Measurements from ENCODE around the gene CPNE8. TPM values are rescaled to one million over a fixed set of nuclear protein-coding genes. Genes with fewer than 3 reads are reported as not detected.
A peak's percentile ranks its signal among the peaks of the same experiment; 100 is the strongest.

Gene CPNE8
- total and polyA plus RNA-seq, 9 donors = 6.2 to 11.7 (median 8.5) TPM

DNA sequence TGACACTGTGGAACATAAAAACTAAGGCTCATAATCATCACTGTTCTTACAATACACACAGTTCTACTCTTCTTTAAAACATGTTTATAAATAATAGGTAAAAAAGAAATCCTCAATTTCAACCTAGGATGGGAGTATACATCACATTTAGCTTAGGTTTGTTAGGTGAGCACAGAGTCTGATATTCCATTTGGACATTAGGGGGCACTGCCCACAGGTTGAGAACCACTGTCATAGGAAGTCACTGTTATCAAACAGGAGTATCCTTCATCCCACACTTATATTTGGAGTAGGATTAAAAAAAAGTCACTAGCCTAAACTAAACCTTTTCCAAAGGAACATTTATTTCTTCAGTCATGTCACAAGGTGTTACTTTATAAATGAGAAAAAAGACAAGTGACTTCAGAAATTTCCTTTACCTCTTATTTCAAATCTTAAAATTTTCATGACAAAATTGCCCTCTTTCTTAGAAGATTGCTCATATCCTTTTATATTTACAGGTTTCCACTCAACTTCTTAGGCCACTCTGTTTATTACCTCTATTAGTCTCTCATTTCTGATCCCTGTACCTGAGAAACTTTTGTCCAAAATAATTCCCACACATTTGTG lies 240.6 kb downstream of the CPNE8 start:
- H3K4me1 ChIP-seq (ENCODE audit: control insufficient read depth, insufficient read depth, low read length) = no peaks in the 10 kb centered on the region
- no peak overlapping the region for H3K27ac ChIP-seq (ENCODE audit: low read length)
- H3K4me3 ChIP-seq (ENCODE audit: low read length) = no peak overlapping the region
- peaks cover 5% of the 10 kb centered on the region for H3K9me3 ChIP-seq (replicated peaks; ENCODE audit: control insufficient read depth, low read depth, low read length)
- DNase-seq = peak; percentile 6
- no peaks in the 10 kb centered on the region for H3K27me3 ChIP-seq (ENCODE audit: control insufficient read depth, insufficient read depth, low read length)
- no peaks in the 10 kb centered on the region for H3K36me3 ChIP-seq (ENCODE audit: control insufficient read depth, insufficient read depth, low read length)

DNA sequence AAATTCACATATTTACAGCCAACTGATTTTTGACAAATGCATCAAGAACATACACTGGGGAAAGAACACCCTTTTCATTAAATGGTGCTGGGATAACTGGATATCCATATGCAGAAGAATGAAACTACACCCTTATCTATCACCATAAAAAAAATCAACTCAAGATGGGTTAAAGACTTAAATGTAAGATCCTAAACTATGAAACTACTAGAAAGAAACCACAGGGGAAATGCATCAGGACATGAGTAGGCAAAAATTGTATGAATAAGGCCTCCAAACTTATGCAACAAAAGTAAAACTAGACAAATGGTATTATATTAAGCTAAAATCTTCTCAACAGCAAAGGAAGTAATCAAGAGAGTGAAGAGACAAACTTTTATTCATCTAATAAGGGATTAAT lies 242.6 kb downstream of the CPNE8 start:
- DNase-seq = no peak
- Histone ChIP-seq H3K4me1 (ENCODE audit: control insufficient read depth, insufficient read depth, low read length) (no peaks in the 10 kb centered on the region), H3K9me3 (replicated peaks; ENCODE audit: control insufficient read depth, low read depth, low read length) (peaks cover 5% of the 10 kb centered on the region), H3K4me3 (ENCODE audit: low read length) (no peak overlapping the region), H3K27me3 (ENCODE audit: control insufficient read depth, insufficient read depth, low read length) (no peaks in the 10 kb centered on the region), H3K36me3 (ENCODE audit: control insufficient read depth, insufficient read depth, low read length) (no peaks in the 10 kb centered on the region), H3K27ac (ENCODE audit: low read length) (no peak overlapping the region)

DNA sequence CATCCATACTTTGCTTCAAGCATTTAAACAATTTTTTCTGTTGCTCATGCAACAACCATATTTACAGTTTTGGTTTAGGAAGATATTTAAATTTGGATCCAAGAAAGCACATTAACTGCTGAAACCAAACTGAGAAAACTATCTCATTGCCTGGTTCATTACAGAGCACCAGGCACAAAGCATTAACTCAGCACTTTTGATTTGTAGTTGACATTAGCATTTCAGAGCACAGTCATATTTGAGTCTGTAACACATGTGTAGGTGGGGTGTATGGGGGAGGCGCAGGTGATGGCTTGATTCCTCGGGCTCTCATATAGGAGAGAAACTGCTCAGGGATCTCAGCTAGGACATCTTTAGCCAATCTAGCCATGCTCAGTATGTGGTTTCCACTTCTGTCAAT lies 251.7 kb downstream of the CPNE8 start:
- Histone ChIP-seq H3K36me3 (ENCODE audit: control insufficient read depth, insufficient read depth, low read length) (no peaks in the 10 kb centered on the region), H3K27me3 (ENCODE audit: control insufficient read depth, insufficient read depth, low read length) (no peaks in the 10 kb centered on the region), H3K4me1 (ENCODE audit: control insufficient read depth, insufficient read depth, low read length) (no peaks in the 10 kb centered on the region), H3K4me3 (ENCODE audit: low read length) (no peak overlapping the region), H3K27ac (ENCODE audit: low read length) (no peak overlapping the region), H3K9me3 (replicated peaks; ENCODE audit: control insufficient read depth, low read depth, low read length) (no peaks in the 10 kb centered on the region)
- WGBS (ENCODE audit: insufficient coverage) = 40% methylated on average over 1 of the region's 2 CpGs
- DNase-seq = no peak

DNA sequence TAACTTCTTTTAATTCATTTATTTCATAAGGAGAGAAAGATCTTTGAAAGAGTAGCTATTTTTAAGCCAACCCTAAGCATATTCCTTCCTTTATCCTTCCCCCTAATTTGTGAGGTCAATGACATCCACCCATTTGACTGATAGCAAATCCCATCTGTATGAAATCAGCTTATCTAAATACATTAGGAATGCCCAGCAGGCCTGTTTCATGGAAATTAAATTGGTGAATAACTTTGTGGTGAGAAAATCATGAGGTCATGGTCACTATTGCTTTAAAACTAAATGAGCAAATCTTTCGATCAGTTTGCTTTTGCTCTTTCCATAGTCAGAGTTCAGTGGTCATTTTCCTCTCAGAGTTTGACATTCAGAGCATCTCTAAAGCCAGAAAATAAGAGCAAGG lies 256.6 kb downstream of the CPNE8 start:
- WGBS (ENCODE audit: insufficient coverage) = 33% methylated on average over 1 of the region's 1 CpG
- no peak for DNase-seq
- H3K27me3 ChIP-seq (ENCODE audit: control insufficient read depth, insufficient read depth, low read length) = no peaks in the 10 kb centered on the region

DNA sequence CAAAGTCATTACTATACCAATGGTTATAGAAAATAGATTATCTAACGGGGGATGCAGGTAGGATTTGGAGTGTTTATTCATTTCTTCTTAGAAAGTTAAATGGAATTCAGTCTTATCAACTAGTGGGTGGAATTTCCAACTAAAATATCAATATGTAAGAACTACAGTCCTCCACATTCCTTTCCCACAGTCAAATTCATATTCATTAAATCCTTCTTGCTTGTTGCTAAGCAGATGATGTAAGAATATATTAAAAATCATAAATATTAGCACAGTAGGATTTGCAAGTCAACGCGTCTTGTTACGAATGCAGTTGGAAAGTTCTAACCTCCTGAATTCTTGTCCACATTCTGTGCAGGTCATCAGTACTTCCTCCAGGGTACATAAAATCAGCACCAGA lies 259.2 kb downstream of the CPNE8 start:
- WGBS (ENCODE audit: insufficient coverage) = no CpG with 5 or more reads among the region's 4 CpGs
- Histone ChIP-seq H3K4me3 (ENCODE audit: low read length) (no peak overlapping the region), H3K27me3 (ENCODE audit: control insufficient read depth, insufficient read depth, low read length) (no peaks in the 10 kb centered on the region), H3K27ac (ENCODE audit: low read length) (no peak overlapping the region), H3K4me1 (ENCODE audit: control insufficient read depth, insufficient read depth, low read length) (no peaks in the 10 kb centered on the region), H3K36me3 (ENCODE audit: control insufficient read depth, insufficient read depth, low read length) (no peaks in the 10 kb centered on the region), H3K9me3 (replicated peaks; ENCODE audit: control insufficient read depth, low read depth, low read length) (peaks cover 4% of the 10 kb centered on the region)
- DNase-seq = no peak

More for the DNA sequence above, 256.6 kb downstream of the CPNE8 start:
- Histone ChIP-seq H3K27ac (ENCODE audit: low read length) (no peak overlapping the region), H3K4me1 (ENCODE audit: control insufficient read depth, insufficient read depth, low read length) (no peaks in the 10 kb centered on the region), H3K4me3 (ENCODE audit: low read length) (no peak overlapping the region), H3K36me3 (ENCODE audit: control insufficient read depth, insufficient read depth, low read length) (no peaks in the 10 kb centered on the region), H3K9me3 (replicated peaks; ENCODE audit: control insufficient read depth, low read depth, low read length) (no peaks in the 10 kb centered on the region)

DNA sequence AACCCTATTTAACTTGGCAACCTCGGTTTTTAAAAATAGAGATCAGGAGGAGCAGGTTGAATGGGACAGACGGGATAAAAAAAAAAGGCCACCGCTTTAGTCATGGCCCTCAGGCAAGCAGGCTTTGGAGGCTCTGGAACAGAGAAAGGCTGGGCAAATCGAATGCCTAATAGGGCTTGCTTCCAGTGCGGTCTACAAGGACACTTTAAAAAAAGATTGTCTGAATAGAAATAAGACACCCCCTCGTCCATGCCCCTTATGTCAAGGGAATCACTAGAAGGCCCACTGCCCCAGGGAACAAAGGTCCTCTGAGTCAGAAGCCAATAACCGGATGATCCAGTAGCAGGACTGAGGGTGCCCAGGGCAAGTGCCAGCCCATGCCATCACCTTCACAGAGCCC lies 265.8 kb downstream of the CPNE8 start:
- 79% methylated on average over 4 of the region's 7 CpGs for WGBS (ENCODE audit: insufficient coverage)
- peaks cover 4% of the 10 kb centered on the region for H3K9me3 ChIP-seq (replicated peaks; ENCODE audit: control insufficient read depth, low read depth, low read length)
- H3K36me3 ChIP-seq (ENCODE audit: control insufficient read depth, insufficient read depth, low read length) = no peaks in the 10 kb centered on the region
- no peak for DNase-seq
- no peaks in the 10 kb centered on the region for H3K27me3 ChIP-seq (ENCODE audit: control insufficient read depth, insufficient read depth, low read length)
- H3K4me1 ChIP-seq (ENCODE audit: control insufficient read depth, insufficient read depth, low read length) = no peaks in the 10 kb centered on the region
- H3K4me3 ChIP-seq (ENCODE audit: low read length) = no peak overlapping the region
- H3K27ac ChIP-seq (ENCODE audit: low read length) = no peak overlapping the region

DNA sequence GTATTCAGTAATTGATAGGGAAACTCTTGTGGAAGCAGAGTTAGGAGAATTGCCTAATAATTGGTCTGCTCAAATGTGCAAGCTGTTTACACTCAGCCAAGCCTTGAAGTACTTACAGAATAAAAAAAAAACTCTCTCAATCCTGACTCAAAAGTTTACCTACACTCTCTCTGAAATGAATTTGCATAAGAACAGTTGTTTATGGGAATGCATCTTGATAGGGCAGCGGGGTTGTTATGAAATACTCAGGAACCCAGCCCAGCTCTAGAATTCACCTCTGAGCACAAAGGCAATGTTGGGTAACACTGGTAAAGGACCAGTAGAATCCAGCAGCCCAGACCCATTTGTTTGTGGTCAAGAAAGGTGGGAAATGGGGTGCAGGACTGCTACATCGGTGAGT lies 267.0 kb downstream of the CPNE8 start:
- no peak overlapping the region for H3K27ac ChIP-seq (ENCODE audit: low read length)
- H3K4me1 ChIP-seq (ENCODE audit: control insufficient read depth, insufficient read depth, low read length) = no peaks in the 10 kb centered on the region
- DNase-seq = no peak
- no peaks in the 10 kb centered on the region for H3K27me3 ChIP-seq (ENCODE audit: control insufficient read depth, insufficient read depth, low read length)
- H3K9me3 ChIP-seq (replicated peaks; ENCODE audit: control insufficient read depth, low read depth, low read length) = peaks cover 4% of the 10 kb centered on the region
- no peak overlapping the region for H3K4me3 ChIP-seq (ENCODE audit: low read length)
- H3K36me3 ChIP-seq (ENCODE audit: control insufficient read depth, insufficient read depth, low read length) = no peaks in the 10 kb centered on the region
- WGBS (ENCODE audit: insufficient coverage) = 67% methylated on average over 1 of the region's 2 CpGs

DNA sequence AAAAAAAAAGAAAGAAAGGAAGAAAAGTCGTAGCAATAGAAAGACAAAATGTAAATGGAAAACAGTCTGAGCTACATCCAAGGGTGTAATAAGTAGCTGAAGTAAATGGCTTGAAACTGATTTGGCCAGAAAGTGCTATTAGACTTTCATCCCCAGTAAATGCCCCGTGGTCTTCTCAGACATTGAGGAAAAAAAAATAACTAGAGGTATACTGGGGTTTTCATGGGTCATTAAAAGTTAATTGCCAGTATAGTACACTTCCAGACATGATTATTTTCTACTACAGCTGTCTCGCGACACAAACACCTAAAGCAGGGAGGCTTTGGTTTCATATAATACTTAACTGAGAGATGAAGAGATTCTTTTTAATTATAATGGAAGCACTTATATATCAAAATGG lies 271.9 kb downstream of the CPNE8 start:
- Histone ChIP-seq H3K9me3 (replicated peaks; ENCODE audit: control insufficient read depth, low read depth, low read length) (no peaks in the 10 kb centered on the region), H3K4me1 (ENCODE audit: control insufficient read depth, insufficient read depth, low read length) (no peaks in the 10 kb centered on the region), H3K4me3 (ENCODE audit: low read length) (no peak overlapping the region), H3K36me3 (ENCODE audit: control insufficient read depth, insufficient read depth, low read length) (no peaks in the 10 kb centered on the region), H3K27me3 (ENCODE audit: control insufficient read depth, insufficient read depth, low read length) (no peaks in the 10 kb centered on the region), H3K27ac (ENCODE audit: low read length) (no peak overlapping the region)
- no peak for DNase-seq
- WGBS (ENCODE audit: insufficient coverage) = 50% methylated on average over 1 of the region's 4 CpGs

DNA sequence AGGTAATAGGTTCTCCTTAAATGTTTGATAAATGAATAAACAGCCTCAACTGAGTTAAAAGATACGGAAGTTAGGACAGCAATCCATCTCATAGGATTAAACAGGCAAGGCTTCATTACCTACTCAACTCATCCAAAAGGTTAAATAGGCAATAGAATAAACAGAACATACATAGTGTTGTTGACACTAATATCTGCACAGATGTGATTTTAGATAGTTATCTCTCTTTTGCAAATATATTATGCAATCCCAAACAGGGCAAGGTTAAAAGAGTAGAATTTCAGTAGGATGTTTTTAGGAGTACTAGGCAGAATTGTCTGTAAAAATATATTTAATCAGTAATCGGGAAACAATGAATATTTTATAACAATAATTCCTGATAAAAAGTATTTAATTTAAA lies 276.3 kb downstream of the CPNE8 start:
- Histone ChIP-seq H3K9me3 (replicated peaks; ENCODE audit: control insufficient read depth, low read depth, low read length) (no peaks in the 10 kb centered on the region), H3K36me3 (ENCODE audit: control insufficient read depth, insufficient read depth, low read length) (no peaks in the 10 kb centered on the region), H3K4me3 (ENCODE audit: low read length) (no peak overlapping the region), H3K27ac (ENCODE audit: low read length) (no peak overlapping the region), H3K27me3 (ENCODE audit: control insufficient read depth, insufficient read depth, low read length) (no peaks in the 10 kb centered on the region), H3K4me1 (ENCODE audit: control insufficient read depth, insufficient read depth, low read length) (no peaks in the 10 kb centered on the region)
- WGBS (ENCODE audit: insufficient coverage) = no CpG with 5 or more reads among the region's 2 CpGs
- DNase-seq = no peak

DNA sequence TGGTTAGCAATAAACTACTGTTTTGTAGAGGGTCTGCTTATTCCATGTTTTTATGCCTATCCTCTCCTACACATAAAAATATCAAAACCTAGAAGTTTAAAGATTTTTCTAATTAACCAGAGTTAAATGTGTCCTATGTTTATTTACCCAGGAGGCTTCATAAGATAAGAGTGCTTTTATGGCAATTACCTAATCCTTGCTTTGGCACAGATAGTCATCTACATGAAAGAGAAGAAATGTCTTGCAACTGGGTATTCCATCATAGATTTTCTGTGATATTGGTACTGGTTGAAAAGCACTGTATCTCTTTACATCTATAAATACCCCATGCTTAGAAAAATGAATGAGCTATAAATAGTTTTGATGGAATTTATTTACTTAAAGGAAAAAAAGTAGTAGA lies 277.1 kb downstream of the CPNE8 start:
- Histone ChIP-seq H3K27me3 (ENCODE audit: control insufficient read depth, insufficient read depth, low read length) (no peaks in the 10 kb centered on the region), H3K36me3 (ENCODE audit: control insufficient read depth, insufficient read depth, low read length) (no peaks in the 10 kb centered on the region), H3K4me3 (ENCODE audit: low read length) (no peak overlapping the region), H3K4me1 (ENCODE audit: control insufficient read depth, insufficient read depth, low read length) (no peaks in the 10 kb centered on the region), H3K27ac (ENCODE audit: low read length) (no peak overlapping the region), H3K9me3 (replicated peaks; ENCODE audit: control insufficient read depth, low read depth, low read length) (no peaks in the 10 kb centered on the region)
- no peak for DNase-seq

DNA sequence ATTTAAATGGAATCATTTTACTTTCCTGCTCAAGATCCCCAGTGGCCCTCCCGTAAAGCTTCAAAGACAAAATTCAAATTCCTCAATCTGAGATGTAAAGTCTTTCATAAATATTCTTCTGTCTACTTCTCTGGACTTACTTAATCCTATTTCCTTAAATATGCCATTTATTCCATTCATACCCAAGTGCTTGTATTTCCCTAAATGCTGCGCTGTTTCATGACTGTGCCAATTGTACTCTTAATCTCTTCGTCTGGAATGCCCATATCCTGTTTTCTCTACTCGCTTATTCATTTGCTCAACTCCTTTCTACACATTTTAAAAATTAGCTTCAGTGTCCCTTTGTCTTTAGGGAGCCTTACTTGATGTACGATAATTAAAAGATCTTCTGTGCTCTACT lies 280.1 kb downstream of the CPNE8 start:
- H3K36me3 ChIP-seq (ENCODE audit: control insufficient read depth, insufficient read depth, low read length) = no peaks in the 10 kb centered on the region
- H3K9me3 ChIP-seq (replicated peaks; ENCODE audit: control insufficient read depth, low read depth, low read length) = no peaks in the 10 kb centered on the region

More for the DNA sequence above, 280.1 kb downstream of the CPNE8 start:
- Histone ChIP-seq H3K4me3 (ENCODE audit: low read length) (no peak overlapping the region), H3K27ac (ENCODE audit: low read length) (no peak overlapping the region), H3K27me3 (ENCODE audit: control insufficient read depth, insufficient read depth, low read length) (no peaks in the 10 kb centered on the region), H3K4me1 (ENCODE audit: control insufficient read depth, insufficient read depth, low read length) (no peaks in the 10 kb centered on the region)
- 55% methylated on average over 4 of the region's 5 CpGs for WGBS (ENCODE audit: insufficient coverage)
- DNase-seq = no peak

Measured in muscle of leg (tissue), 11 donors.